Measurements from ENCODE around the gene HSPA9. TPM values are rescaled to one million over a fixed set of nuclear protein-coding genes. Genes with fewer than 3 reads are reported as not detected.
A peak's percentile ranks its signal among the peaks of the same experiment; 100 is the strongest.

The HSPA9 gene
- total and polyA plus RNA-seq, 2 of the 13 experiments (the other 11 are each of a cell fraction or from before 2014, with no cell fraction given): 165 to 478 TPM

GRCh38 chr5:138528208-138528607, 47.0 kb downstream of the HSPA9 start (continued):
- TF ChIP-seq MAX (IDR thresholded peaks at IDR 0.05) (no peak), CEBPB (IDR thresholded peaks at IDR 0.05; ENCODE audit: borderline replicate concordance, low read depth, low read length) (peak; percentile 93), CEBPG (CRISPR knock-in tag; IDR thresholded peaks at IDR 0.05) (peak; percentile 94), ZBTB20 (CRISPR knock-in tag; IDR thresholded peaks at IDR 0.05; ENCODE audit: borderline replicate concordance, low read depth) (no peak), MED1 (CRISPR knock-in tag; IDR thresholded peaks at IDR 0.05) (0 out of 2 replicates have a peak, but pooled peaks have one; percentile 32), ZFYVE20 (CRISPR knock-in tag; IDR thresholded peaks at IDR 0.05; ENCODE audit: borderline replicate concordance, low read depth) (no peak), SOX6 (IDR thresholded peaks at IDR 0.05) (no peak), SOX6 (CRISPR knock-in tag; IDR thresholded peaks at IDR 0.05) (peak; percentile 68; the same call in 1 of the 2 replicates), NCOR1 (IDR thresholded peaks at IDR 0.05; ENCODE audit: borderline replicate concordance, low read length) (no peak), PHF21A (CRISPR knock-in tag; IDR thresholded peaks at IDR 0.05) (no peak), GPN1 (CRISPR knock-in tag; IDR thresholded peaks at IDR 0.05; ENCODE audit: borderline replicate concordance) (no peak), ZSCAN20 (CRISPR knock-in tag; IDR thresholded peaks at IDR 0.05; ENCODE audit: borderline replicate concordance) (no peak), NCOA2 (CRISPR knock-in tag; IDR thresholded peaks at IDR 0.05) (peak; percentile 83; the same call in 1 of the 2 replicates), ZNF781 (CRISPR knock-in tag; IDR thresholded peaks at IDR 0.05; ENCODE audit: borderline replicate concordance, not compliant biosample characterization) (no peak), TEF (CRISPR knock-in tag; IDR thresholded peaks at IDR 0.05) (no peak), MIXL1 (CRISPR knock-in tag; IDR thresholded peaks at IDR 0.05) (no peak), ZNF446 (CRISPR knock-in tag; IDR thresholded peaks at IDR 0.05) (no peak), ZNF646 (CRISPR knock-in tag; IDR thresholded peaks at IDR 0.05) (no peak), RCOR2 (CRISPR knock-in tag; IDR thresholded peaks at IDR 0.05) (peak; percentile 38; the same call in 1 of the 2 replicates), GATA4 (IDR thresholded peaks at IDR 0.05; ENCODE audit: borderline replicate concordance, low read depth) (no peak), ZFP62 (CRISPR knock-in tag; IDR thresholded peaks at IDR 0.05) (no peak), ZNF264 (CRISPR knock-in tag; IDR thresholded peaks at IDR 0.05) (0 out of 2 replicates have a peak, but pooled peaks have one; percentile 44), ZNF280B (CRISPR knock-in tag; IDR thresholded peaks at IDR 0.05; ENCODE audit: borderline replicate concordance) (no peak)
